Activated CD4-positive, alpha-beta memory T cell treated with anti-CD3 and anti-CD28 coated beads, Interleukin-2, amount 10 ng/mL, durations not matched to agents 7 days and 5 days (primary cell): ENCODE data around the gene TEK. TPM values are rescaled to one million over a fixed set of nuclear protein-coding genes. Genes with fewer than 3 reads are reported as not detected.

Experiments
- CTCF ChIA-PET: fragments of 350-600 bp; sonication (Branson Sonifier 250); formaldehyde crosslinking; loops from one replicate; lab custom pipeline; 2021; ENCODE audit warnings: antibody characterized with exemption, inconsistent platforms; lab: Charles Lee
- POLR2A ChIA-PET: fragments of 350-600 bp; sonication (Branson Sonifier 250); formaldehyde crosslinking; loops from one replicate; lab custom pipeline; 2021; ENCODE audit warnings: antibody characterized with exemption; lab: Charles Lee
- DNase-seq: peaks from one replicate; pipeline ENCODE4 v3.0.0-alpha.2; 2020
- H3K27ac Mint-ChIP-seq: one replicate; pipeline ENCODE4 v1.8.0; 2021; ENCODE audit warnings: mild to moderate bottlenecking, mixed read lengths
- H3K27me3 Mint-ChIP-seq: one replicate; pipeline ENCODE4 v1.8.0; 2021; ENCODE audit warnings: mixed read lengths
- H3K36me3 Mint-ChIP-seq: one replicate; pipeline ENCODE4 v1.8.0; 2021; ENCODE audit warnings: low read depth, mixed read lengths
- H3K4me1 Mint-ChIP-seq: one replicate; pipeline ENCODE4 v1.8.0; 2021; ENCODE audit warnings: mixed read lengths
- H3K4me3 Mint-ChIP-seq: one replicate; pipeline ENCODE4 v1.8.0; 2021; ENCODE audit warnings: mild to moderate bottlenecking, mixed read lengths
- H3K9me3 Mint-ChIP-seq: one replicate; pipeline ENCODE4 v1.8.0; 2021; ENCODE audit warnings: mixed read lengths
- total RNA-seq, 2 experiments: library from RNA; stranded (reverse); gene quantifications; one replicate each; pipeline ENCODE4 v1.2.3, GENCODE V29; 2021

TEK gene
- total RNA-seq, 2 experiments from 2014 or later, result not detected

- Mint-ChIP-seq H3K27me3 (peaks cover 3% of the 10 kb centered on the region), H3K4me1 (peaks cover 2% of the 10 kb centered on the region), H3K4me3 (no peak overlapping the region), H3K9me3 (no peaks in the 10 kb centered on the region), H3K27ac (no peak overlapping the region), H3K36me3 (no peaks in the 10 kb centered on the region)
- ChIA-PET CTCF (no interaction called here), POLR2A (no interaction called here)
- DNase-seq, result no peak
Observed at GRCh38 chr9:27193886-27194285, 84.9 kb downstream of the TEK start.

GRCh38 chr9:27194401-27195091 is 85.5 kb downstream of the TEK start:
- Mint-ChIP-seq H3K27me3 (peaks cover 2% of the 10 kb centered on the region), H3K4me1 (peaks cover 2% of the 10 kb centered on the region), H3K36me3 (no peaks in the 10 kb centered on the region), H3K9me3 (no peaks in the 10 kb centered on the region), H3K27ac (no peak overlapping the region), H3K4me3 (no peak overlapping the region)
- no peak for DNase-seq
- CTCF ChIA-PET, result no interaction called here
- POLR2A ChIA-PET, result no interaction called here

GRCh38 chr9:27195191-27195590 is 86.2 kb downstream of the TEK start:
- Mint-ChIP-seq H3K4me1 (peaks cover 2% of the 10 kb centered on the region), H3K9me3 (no peaks in the 10 kb centered on the region), H3K36me3 (no peaks in the 10 kb centered on the region), H3K27ac (no peak overlapping the region), H3K4me3 (no peak overlapping the region), H3K27me3 (no peaks in the 10 kb centered on the region)
- CTCF ChIA-PET, result no interaction called here
- no peak for DNase-seq
- POLR2A ChIA-PET, result no interaction called here

GRCh38 chr9:27196383-27196782 is 87.4 kb downstream of the TEK start:
- Mint-ChIP-seq H3K4me1 (peaks cover 2% of the 10 kb centered on the region), H3K9me3 (no peaks in the 10 kb centered on the region), H3K27ac (no peak overlapping the region), H3K36me3 (no peaks in the 10 kb centered on the region), H3K27me3 (peaks cover 4% of the 10 kb centered on the region), H3K4me3 (no peak overlapping the region)
- ChIA-PET CTCF (interaction anchor here (0.7 kb wide), 1 partner anchor 1161 kb away, joined by 3 read pairs; no protein-coding TSS in a partner anchor), POLR2A (no interaction called here)
- DNase-seq, result no peak

- Mint-ChIP-seq H3K4me1 (peaks cover 2% of the 10 kb centered on the region), H3K27me3 (peaks cover 4% of the 10 kb centered on the region), H3K27ac (no peak overlapping the region), H3K4me3 (no peak overlapping the region), H3K36me3 (no peaks in the 10 kb centered on the region), H3K9me3 (no peaks in the 10 kb centered on the region)
- CTCF ChIA-PET, result no interaction called here
- POLR2A ChIA-PET, result no interaction called here
- no peak for DNase-seq
Observed at GRCh38 chr9:27198190-27198589, 89.2 kb downstream of the TEK start.

- Mint-ChIP-seq H3K4me3 (no peak overlapping the region), H3K27ac (no peak overlapping the region), H3K4me1 (no peaks in the 10 kb centered on the region), H3K27me3 (peaks cover 4% of the 10 kb centered on the region), H3K36me3 (no peaks in the 10 kb centered on the region), H3K9me3 (no peaks in the 10 kb centered on the region)
- DNase-seq, result no peak
- ChIA-PET CTCF (no interaction called here), POLR2A (no interaction called here)
Observed at GRCh38 chr9:27202056-27202455, 93.0 kb downstream of the TEK start.

GRCh38 chr9:27203783-27204182 is 94.8 kb downstream of the TEK start:
- no peaks in the 10 kb centered on the region for H3K4me1 Mint-ChIP-seq

GRCh38 chr9:27204578-27204977 is 95.6 kb downstream of the TEK start:
- no peak overlapping the region for H3K4me3 Mint-ChIP-seq
- no peak overlapping the region for H3K27ac Mint-ChIP-seq

More at GRCh38 chr9:27203783-27204182, 94.8 kb downstream of the TEK start:
- H3K36me3 Mint-ChIP-seq, result no peaks in the 10 kb centered on the region
- CTCF ChIA-PET, result no interaction called here
- H3K27me3 Mint-ChIP-seq, result peaks cover 4% of the 10 kb centered on the region
- no peak overlapping the region for H3K4me3 Mint-ChIP-seq
- DNase-seq, result no peak
- no peak overlapping the region for H3K27ac Mint-ChIP-seq
- POLR2A ChIA-PET, result no interaction called here
- no peaks in the 10 kb centered on the region for H3K9me3 Mint-ChIP-seq

GRCh38 chr9:27205198-27205597 is 96.2 kb downstream of the TEK start:
- Mint-ChIP-seq H3K9me3 (no peaks in the 10 kb centered on the region), H3K4me3 (no peak overlapping the region), H3K27ac (no peak overlapping the region), H3K4me1 (no peaks in the 10 kb centered on the region), H3K36me3 (no peaks in the 10 kb centered on the region), H3K27me3 (peaks cover 4% of the 10 kb centered on the region)
- ChIA-PET POLR2A (no interaction called here), CTCF (no interaction called here)
- no peak for DNase-seq

More at GRCh38 chr9:27204578-27204977, 95.6 kb downstream of the TEK start:
- POLR2A ChIA-PET, result no interaction called here
- no peak for DNase-seq
- CTCF ChIA-PET, result no interaction called here
- Mint-ChIP-seq H3K36me3 (no peaks in the 10 kb centered on the region), H3K27me3 (peaks cover 4% of the 10 kb centered on the region), H3K4me1 (no peaks in the 10 kb centered on the region), H3K9me3 (no peaks in the 10 kb centered on the region)

GRCh38 chr9:27206041-27206440 is 97.0 kb downstream of the TEK start:
- Mint-ChIP-seq H3K9me3 (no peaks in the 10 kb centered on the region), H3K4me1 (no peaks in the 10 kb centered on the region), H3K27ac (no peak overlapping the region), H3K36me3 (no peaks in the 10 kb centered on the region), H3K27me3 (no peaks in the 10 kb centered on the region), H3K4me3 (no peak overlapping the region)
- DNase-seq, result no peak
- ChIA-PET POLR2A (no interaction called here), CTCF (no interaction called here)

- CTCF ChIA-PET, result no interaction called here
- Mint-ChIP-seq H3K27me3 (peaks cover 2% of the 10 kb centered on the region), H3K36me3 (no peaks in the 10 kb centered on the region), H3K4me1 (peaks cover 1% of the 10 kb centered on the region), H3K27ac (no peak overlapping the region), H3K9me3 (no peaks in the 10 kb centered on the region), H3K4me3 (no peak overlapping the region)
- POLR2A ChIA-PET, result no interaction called here
- no peak for DNase-seq
Observed at GRCh38 chr9:27209034-27209433, 100.0 kb downstream of the TEK start.

- Mint-ChIP-seq H3K4me1 (peaks cover 1% of the 10 kb centered on the region), H3K27ac (no peak overlapping the region), H3K4me3 (no peak overlapping the region), H3K36me3 (no peaks in the 10 kb centered on the region), H3K9me3 (no peaks in the 10 kb centered on the region), H3K27me3 (peaks cover 2% of the 10 kb centered on the region)
- DNase-seq, result no peak
- POLR2A ChIA-PET, result no interaction called here
- CTCF ChIA-PET, result no interaction called here
Observed at GRCh38 chr9:27210588-27210987, 101.6 kb downstream of the TEK start.

- Mint-ChIP-seq H3K4me1 (peaks cover 1% of the 10 kb centered on the region), H3K9me3 (no peaks in the 10 kb centered on the region), H3K27me3 (peaks cover 2% of the 10 kb centered on the region), H3K4me3 (no peak overlapping the region), H3K36me3 (no peaks in the 10 kb centered on the region), H3K27ac (no peak overlapping the region)
- ChIA-PET POLR2A (no interaction called here), CTCF (no interaction called here)
- DNase-seq, result no peak
Observed at GRCh38 chr9:27212191-27212590, 103.2 kb downstream of the TEK start.

- POLR2A ChIA-PET, result no interaction called here
- CTCF ChIA-PET, result no interaction called here
- Mint-ChIP-seq H3K27me3 (peaks cover 2% of the 10 kb centered on the region), H3K4me3 (no peak overlapping the region), H3K36me3 (no peaks in the 10 kb centered on the region), H3K4me1 (peaks cover 1% of the 10 kb centered on the region), H3K27ac (no peak overlapping the region), H3K9me3 (no peaks in the 10 kb centered on the region)
- no peak for DNase-seq
Observed at GRCh38 chr9:27212621-27213020, 103.6 kb downstream of the TEK start.
